Neural crest cell (in vitro differentiated cells): ENCODE results near the gene RPS6KB2. TPM values are rescaled to one million over a fixed set of nuclear protein-coding genes. Genes with fewer than 3 reads are reported as not detected.

Source experiments
- DNase-seq: peaks from one replicate; pipeline ENCODE4 v3.0.0; 2021; ENCODE audit warnings: low read depth, mixed read lengths, low spot score
- H3K27ac Mint-ChIP-seq: one replicate; pipeline ENCODE4 v1.8.0; 2021; ENCODE audit warnings: mild to moderate bottlenecking, mixed read lengths; ENCODE audit not compliant: unreplicated experiment
- H3K27me3 Mint-ChIP-seq: 2 replicates; pipeline ENCODE4 v1.8.0; 2021; ENCODE audit warnings: low read depth, mild to moderate bottlenecking, mixed read lengths
- H3K36me3 Mint-ChIP-seq: 2 replicates; pipeline ENCODE4 v1.8.0; 2021; ENCODE audit warnings: low read depth, mild to moderate bottlenecking, mixed read lengths
- H3K4me1 Mint-ChIP-seq: 2 replicates; pipeline ENCODE4 v1.8.0; 2021; ENCODE audit warnings: mixed read lengths
- H3K4me3 Mint-ChIP-seq: one replicate; pipeline ENCODE4 v1.8.0; 2021; ENCODE audit warnings: mild to moderate bottlenecking, mixed read lengths
- H3K9me3 Mint-ChIP-seq: 2 replicates; pipeline ENCODE4 v1.8.0; 2021; ENCODE audit warnings: mixed read lengths
- total RNA-seq: library from RNA; stranded (reverse); gene quantifications from 2 replicates; pipeline ENCODE4 v1.2.1, GENCODE V29; 2021
- TF ChIP-seq, protein P1 (sequence below): fragments of 200-600 bp; sonication (generic); conservative IDR thresholded peaks from 2 replicates; pipeline ENCODE4 v1.5.0; 2021; ENCODE audit warnings: antibody characterized with exemption, mild to moderate bottlenecking

Gene RPS6KB2
- total RNA-seq, 1 donor from 2014 or later = 55.0 TPM

- Mint-ChIP-seq H3K27ac (no peak overlapping the region), H3K4me3 (no peak overlapping the region), H3K27me3 (peaks cover 2% of the 10 kb centered on the region), H3K4me1 (no peaks in the 10 kb centered on the region), H3K36me3 (no peaks in the 10 kb centered on the region), H3K9me3 (no peaks in the 10 kb centered on the region)
- TF ChIP-seq, protein P1, sequence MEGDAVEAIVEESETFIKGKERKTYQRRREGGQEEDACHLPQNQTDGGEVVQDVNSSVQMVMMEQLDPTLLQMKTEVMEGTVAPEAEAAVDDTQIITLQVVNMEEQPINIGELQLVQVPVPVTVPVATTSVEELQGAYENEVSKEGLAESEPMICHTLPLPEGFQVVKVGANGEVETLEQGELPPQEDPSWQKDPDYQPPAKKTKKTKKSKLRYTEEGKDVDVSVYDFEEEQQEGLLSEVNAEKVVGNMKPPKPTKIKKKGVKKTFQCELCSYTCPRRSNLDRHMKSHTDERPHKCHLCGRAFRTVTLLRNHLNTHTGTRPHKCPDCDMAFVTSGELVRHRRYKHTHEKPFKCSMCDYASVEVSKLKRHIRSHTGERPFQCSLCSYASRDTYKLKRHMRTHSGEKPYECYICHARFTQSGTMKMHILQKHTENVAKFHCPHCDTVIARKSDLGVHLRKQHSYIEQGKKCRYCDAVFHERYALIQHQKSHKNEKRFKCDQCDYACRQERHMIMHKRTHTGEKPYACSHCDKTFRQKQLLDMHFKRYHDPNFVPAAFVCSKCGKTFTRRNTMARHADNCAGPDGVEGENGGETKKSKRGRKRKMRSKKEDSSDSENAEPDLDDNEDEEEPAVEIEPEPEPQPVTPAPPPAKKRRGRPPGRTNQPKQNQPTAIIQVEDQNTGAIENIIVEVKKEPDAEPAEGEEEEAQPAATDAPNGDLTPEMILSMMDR = no peak
- no peak for DNase-seq
These were observed 27.9 kb downstream of the RPS6KB2 start for GRCh38 chr11:67456068-67456705.

DNA sequence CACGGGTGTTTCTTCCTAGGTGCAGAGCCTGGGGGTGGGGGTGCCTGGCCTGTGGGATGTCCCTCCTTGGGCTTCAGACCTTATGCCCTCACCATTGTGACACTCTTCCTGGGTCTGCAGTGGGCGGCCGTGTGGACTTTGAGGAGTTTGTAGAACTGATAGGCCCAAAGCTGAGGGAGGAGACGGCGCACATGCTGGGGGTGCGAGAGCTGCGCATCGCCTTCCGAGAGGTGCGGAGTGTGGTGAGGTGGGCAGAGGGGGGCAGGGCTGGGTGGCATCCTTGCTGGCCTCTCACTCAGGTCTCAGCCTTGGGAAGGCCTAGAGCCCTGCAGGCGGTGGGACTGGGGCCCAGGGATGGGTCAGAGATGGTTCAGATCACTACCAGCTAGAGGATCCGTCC lies 29.2 kb downstream of the RPS6KB2 start:
- no peaks in the 10 kb centered on the region for H3K9me3 Mint-ChIP-seq
- H3K36me3 Mint-ChIP-seq = no peaks in the 10 kb centered on the region
- H3K4me3 Mint-ChIP-seq = no peak overlapping the region
- H3K4me1 Mint-ChIP-seq = no peaks in the 10 kb centered on the region
- DNase-seq = no peak
- TF ChIP-seq, protein P1 = no peak
- H3K27ac Mint-ChIP-seq = no peak overlapping the region
- H3K27me3 Mint-ChIP-seq = peaks cover 2% of the 10 kb centered on the region

- no peak overlapping the region for H3K4me3 Mint-ChIP-seq
- TF ChIP-seq, protein P1 = no peak
- H3K27me3 Mint-ChIP-seq = peaks cover 2% of the 10 kb centered on the region
- no peaks in the 10 kb centered on the region for H3K9me3 Mint-ChIP-seq
- H3K36me3 Mint-ChIP-seq = no peaks in the 10 kb centered on the region
- DNase-seq = no peak
- no peak overlapping the region for H3K27ac Mint-ChIP-seq
- no peaks in the 10 kb centered on the region for H3K4me1 Mint-ChIP-seq
These were observed 30.0 kb downstream of the RPS6KB2 start for GRCh38 chr11:67458266-67458665.

DNA sequence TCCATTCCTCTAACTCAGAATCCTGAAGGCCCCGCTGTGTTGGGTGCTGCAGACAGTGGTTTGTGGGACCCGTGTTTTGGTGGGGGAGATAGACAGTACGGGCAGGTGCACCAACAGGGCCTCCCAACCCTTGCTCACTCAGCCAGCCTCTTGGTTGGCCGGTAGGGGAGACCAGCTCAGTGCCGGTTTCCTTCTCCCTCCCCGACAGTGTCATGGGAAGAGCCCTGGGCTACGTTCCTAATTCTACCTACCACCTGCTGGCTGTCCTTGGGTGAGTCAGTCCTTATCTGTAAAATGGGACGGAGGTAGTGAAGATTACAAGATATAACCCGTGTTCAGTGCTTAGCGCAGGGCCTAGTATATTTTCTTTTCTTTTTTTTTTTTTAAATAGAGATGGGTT lies 34.9 kb downstream of the RPS6KB2 start:
- peaks cover 2% of the 10 kb centered on the region for H3K27me3 Mint-ChIP-seq
- no peak for DNase-seq
- H3K4me3 Mint-ChIP-seq = peak overlapping the region; percentile 47
- H3K9me3 Mint-ChIP-seq = no peaks in the 10 kb centered on the region
- TF ChIP-seq, protein P1 = no peak
- H3K36me3 Mint-ChIP-seq = no peaks in the 10 kb centered on the region
- no peak overlapping the region for H3K27ac Mint-ChIP-seq
- H3K4me1 Mint-ChIP-seq = peaks cover 10% of the 10 kb centered on the region

DNA sequence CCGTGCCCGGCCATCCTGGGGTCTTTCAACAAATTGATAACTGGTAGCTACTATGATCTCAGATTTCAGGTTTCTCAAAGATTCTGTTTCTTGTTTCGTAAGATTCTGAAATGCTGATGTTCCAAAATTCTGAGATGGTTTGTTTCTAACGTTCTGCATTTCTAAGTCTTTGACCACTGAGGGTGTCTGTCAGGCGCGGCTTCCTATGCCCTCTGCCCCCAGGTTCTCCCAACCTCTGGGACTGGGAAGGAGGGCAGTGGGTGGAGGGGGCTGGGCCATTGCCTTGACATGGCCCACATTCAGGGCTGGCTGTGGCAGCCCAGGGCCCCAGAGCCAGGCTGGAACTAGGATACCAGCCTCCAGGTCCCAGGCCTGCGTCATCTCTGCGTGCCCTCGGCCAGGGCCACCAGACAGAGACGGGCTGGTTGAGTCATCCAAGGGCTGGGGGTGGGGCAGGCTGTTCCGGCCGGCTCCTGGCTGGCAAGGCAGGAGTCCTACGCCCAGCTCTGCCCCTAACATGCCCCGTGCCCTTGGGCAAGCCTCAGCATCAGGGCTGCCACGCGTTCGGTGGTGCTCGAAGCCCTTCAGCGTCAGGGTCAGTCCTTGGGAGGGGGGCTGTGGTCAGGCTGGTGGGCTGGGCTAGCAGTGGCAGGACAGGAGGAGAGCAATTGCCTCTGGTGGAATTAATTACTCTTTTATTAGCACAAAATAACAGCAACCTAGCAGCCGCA lies 35.6 kb downstream of the RPS6KB2 start:
- Mint-ChIP-seq H3K27ac (no peak overlapping the region), H3K36me3 (no peaks in the 10 kb centered on the region), H3K27me3 (peaks cover 2% of the 10 kb centered on the region), H3K4me3 (peak overlapping the region; percentile 81), H3K9me3 (no peaks in the 10 kb centered on the region), H3K4me1 (peaks cover 14% of the 10 kb centered on the region)
- no peak for DNase-seq
- TF ChIP-seq, protein P1 = no peak
